ENCODE results near the gene TRIM9. TPM values are rescaled to one million over a fixed set of nuclear protein-coding genes. Genes with fewer than 3 reads are reported as not detected.

TRIM9 gene
- total RNA-seq, 1 experiment from 2014 or later = 2.0 TPM

- no peak for DNase-seq (ENCODE audit: low read depth)
Measured at GRCh38 chr14:50936882-50937281, 158.0 kb downstream of the TRIM9 start.

DNA sequence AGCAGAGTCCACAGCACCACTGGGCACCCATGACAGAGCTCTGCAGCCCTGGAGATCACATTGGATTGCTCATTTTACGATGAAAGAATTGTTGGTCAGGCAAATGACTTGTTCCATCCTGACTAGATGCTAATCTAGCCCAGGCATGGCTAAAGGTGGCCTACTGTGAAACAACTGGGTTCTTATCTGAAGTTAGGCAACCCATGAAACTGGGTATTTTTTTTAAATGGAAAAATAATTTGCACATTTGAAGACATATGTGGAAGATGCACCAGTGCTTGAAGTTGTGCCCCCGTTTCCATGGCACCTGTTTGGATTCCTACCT is 158.9 kb downstream of the TRIM9 start:
- no peak for DNase-seq (ENCODE audit: low read depth)

DNA sequence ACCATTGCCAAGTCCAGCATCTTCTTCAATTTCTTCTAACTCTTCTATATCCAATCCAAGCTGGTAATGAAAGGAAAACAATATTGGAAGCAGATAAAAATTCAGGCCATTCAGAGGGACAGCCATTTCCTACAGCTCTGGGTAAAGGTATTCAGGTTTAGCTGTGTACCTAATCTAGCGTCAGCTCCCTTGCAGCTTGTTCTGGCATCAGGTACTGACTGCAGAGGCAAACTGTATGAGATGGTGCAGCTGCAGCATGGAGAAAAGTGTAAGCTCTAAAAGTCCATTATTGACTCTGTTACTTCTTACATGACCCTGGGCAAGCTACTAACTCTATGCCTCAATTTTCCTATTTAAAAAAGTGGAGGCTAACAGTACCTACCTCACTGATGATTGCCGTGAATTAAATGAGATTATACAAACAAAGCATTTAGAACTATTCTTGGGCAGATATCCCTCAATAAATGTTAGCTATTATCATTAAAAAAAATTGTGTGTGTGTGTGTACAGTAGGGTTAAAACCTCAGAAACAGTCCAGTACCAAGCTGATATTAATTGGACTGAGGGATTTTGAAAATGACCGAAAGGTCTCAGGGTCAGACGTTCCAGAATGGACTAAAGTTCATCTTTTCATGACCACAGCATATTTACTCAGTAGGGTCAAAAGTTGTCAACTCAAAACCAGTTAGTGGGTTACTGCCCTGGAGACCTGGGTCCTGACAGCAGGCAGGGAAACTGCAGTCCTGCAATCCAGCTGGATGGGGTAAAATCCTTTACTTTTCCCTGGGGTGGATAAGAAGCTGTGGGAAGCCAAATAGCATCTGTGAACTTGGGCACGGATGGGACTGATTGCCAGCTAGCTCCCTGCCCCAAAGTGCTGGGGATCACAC is 159.5 kb downstream of the TRIM9 start:
- no peak for DNase-seq (ENCODE audit: low read depth)

GRCh38 chr14:50932592-50933495 is 162.1 kb downstream of the TRIM9 start:
- DNase-seq (ENCODE audit: low read depth) = no peak

DNA sequence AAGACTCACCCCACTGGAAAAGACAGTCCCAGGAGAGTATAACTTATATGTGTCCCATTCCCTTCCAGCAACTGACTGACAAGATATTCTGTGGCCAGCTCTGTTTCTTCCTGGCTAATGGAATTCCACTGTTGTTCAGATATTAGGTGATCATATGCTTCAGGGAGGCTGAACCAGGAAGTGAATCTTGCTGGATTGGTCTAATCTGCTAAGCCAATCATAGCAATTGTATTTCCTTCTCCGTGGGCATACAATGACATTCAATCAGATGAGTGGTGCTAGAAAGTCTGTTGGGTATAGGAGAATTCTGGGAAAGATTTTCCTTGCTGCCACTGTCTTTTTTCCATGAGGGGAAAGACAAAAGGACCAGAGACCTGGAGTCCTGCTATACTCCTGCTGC is 162.7 kb downstream of the TRIM9 start:
- DNase-seq (ENCODE audit: low read depth) = no peak

DNA sequence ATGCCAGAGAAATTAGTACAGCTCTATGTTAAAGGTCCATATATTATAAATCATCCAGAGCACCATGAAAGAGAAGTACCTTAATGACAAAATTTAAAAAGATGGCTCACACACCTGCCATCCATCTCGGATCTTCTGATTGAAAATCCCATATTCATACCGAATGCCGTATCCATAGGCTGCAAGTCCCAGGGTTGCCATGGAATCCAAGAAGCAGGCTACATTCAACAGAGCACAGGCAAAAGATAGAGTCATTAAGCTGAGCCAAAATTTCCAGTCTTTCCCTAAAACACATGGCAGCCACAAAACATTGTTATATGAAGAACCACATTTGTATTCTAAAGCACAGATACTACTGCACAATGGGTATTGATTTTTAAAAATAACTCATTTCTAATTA is 163.3 kb downstream of the TRIM9 start:
- DNase-seq (ENCODE audit: low read depth) = no peak

GRCh38 chr14:50929506-50929905 is 165.4 kb downstream of the TRIM9 start:
- DNase-seq (ENCODE audit: low read depth) = no peak

DNA sequence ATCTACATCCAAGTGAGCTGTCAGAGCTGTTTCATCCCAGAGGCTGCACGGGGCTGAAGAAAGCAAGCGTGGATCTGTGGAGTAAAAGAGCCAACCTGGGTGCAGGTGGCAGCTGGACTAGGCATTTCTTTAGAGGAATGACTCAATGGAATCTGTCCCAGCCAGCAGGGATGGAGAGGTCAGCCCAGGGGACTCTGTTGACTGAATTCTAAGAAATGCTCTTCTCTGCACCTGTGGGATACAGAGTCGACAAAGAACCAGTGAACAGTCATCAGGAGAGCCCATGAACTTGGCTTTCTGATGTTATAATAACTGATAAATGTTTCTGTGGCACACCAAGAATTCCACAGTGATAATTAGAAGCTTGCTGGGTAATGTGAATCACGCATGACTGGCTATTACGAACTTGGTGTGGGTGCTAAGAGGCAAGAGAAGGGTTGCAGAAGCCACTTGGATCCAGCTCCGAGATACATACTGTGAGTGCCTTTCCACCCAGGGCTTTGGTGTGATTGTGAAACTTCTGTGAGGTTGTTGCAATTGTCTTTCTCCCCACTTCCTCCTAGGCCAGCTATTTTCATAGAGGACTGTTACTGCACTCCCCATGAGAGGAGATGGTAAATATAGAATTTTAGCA is 166.8 kb downstream of the TRIM9 start:
- DNase-seq (ENCODE audit: low read depth) = no peak

DNA sequence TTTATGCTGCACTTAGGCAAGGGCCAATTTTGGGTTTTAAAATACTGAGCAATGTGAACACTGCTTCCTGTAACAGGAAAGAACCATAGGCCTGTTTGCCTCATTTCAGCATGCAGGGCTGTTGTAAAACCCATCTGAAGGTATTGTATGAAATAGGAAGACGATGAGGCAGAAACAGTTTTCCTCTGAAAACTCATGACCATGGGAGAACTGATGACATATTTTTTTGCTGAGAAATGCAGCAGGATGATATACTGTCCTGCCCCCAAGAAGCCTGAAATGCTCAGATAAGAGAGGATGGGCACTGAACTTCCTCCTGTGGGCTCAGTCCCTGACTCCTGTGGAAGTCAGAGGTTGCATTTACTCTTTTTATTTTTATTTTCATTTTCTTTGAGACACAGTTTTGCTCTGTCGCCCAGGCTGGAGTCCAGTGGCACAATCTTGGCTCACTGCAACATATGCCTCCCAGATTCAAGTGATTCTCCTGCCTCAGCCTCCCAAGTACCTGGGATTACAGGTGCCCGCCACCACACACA is 168.0 kb downstream of the TRIM9 start:
- DNase-seq (ENCODE audit: low read depth) = no peak

Other genes starting within 250 kb of the TRIM9 start
- gene ABHD12B, start 223.1 kb downstream of the TRIM9 start, total RNA-seq (2014; rRNA removed; shearing (Covaris generic)) = not detected in 2 replicates
- gene PYGL, start 150.6 kb downstream of the TRIM9 start, total RNA-seq (2014; rRNA removed; shearing (Covaris generic)) = 44.9 and 75.8 TPM in 2 replicates
- gene TMX1, start 145.1 kb upstream of the TRIM9 start, total RNA-seq (2014; rRNA removed; shearing (Covaris generic)) = 90.0 and 121 TPM in 2 replicates

Measured in M059J (cell line).